GM12878 (cell line): ENCODE data around the gene USP11. TPM values are rescaled to one million over a fixed set of nuclear protein-coding genes. Genes with fewer than 3 reads are reported as not detected.

Experiments
- CHD2 ChIP-seq: IDR thresholded peaks from 2 replicates; pipeline ENCODE4 v1.6.1; 2011; ENCODE audit warnings: low read depth, low read length, improper control_type of control experiment, borderline replicate concordance
- FOXK2 ChIP-seq: fragments of 450-650 bp; IDR thresholded peaks from 2 replicates; pipeline ENCODE4 v1.6.1; 2017; ENCODE audit warnings: mild to moderate bottlenecking, moderate library complexity
- NR2C2 ChIP-seq: IDR thresholded peaks from 2 replicates; pipeline ENCODE4 v1.6.1; 2011; ENCODE audit warnings: borderline replicate concordance, low read depth; ENCODE audit not compliant: control insufficient read depth, insufficient read length
- PML ChIP-seq: IDR thresholded peaks from 2 replicates; pipeline ENCODE4 v1.6.1; 2012; ENCODE audit warnings: low read length, inconsistent platforms
- SIN3A ChIP-seq: IDR thresholded peaks from 2 replicates; pipeline ENCODE4 v1.6.1; 2012; ENCODE audit warnings: low read depth, low read length, improper control_type of control experiment
- YBX1 ChIP-seq: fragments of 450-650 bp; IDR thresholded peaks from 2 replicates; pipeline ENCODE4 v1.6.1; 2016; ENCODE audit warnings: antibody characterized with exemption
- YY1 ChIP-seq: IDR thresholded peaks from 2 replicates; pipeline ENCODE4 v1.6.1; 2011; ENCODE audit warnings: low read depth, mild to moderate bottlenecking, low read length
- ZNF24 ChIP-seq: fragments of 450-650 bp; IDR thresholded peaks from 2 replicates; pipeline ENCODE4 v1.6.1; 2017; ENCODE audit warnings: antibody characterized with exemption, mild to moderate bottlenecking
- ZNF274 ChIP-seq: IDR thresholded peaks from one replicate; pipeline ENCODE4 v1.8.0; 2011; ENCODE audit not compliant: insufficient read length, insufficient read depth
- ZNF384 ChIP-seq: IDR thresholded peaks from 2 replicates; pipeline ENCODE4 v1.6.1; 2012; ENCODE audit warnings: low read depth, mild to moderate bottlenecking, low read length, improper control_type of control experiment, borderline replicate concordance
- polyA plus RNA-seq, 11 experiments: library from polyadenylated mRNA; depleted of rRNA in 4 of 11; unstranded in 6 of 11; stranded (reverse) in 5 of 11; fragments of >200 nt; fragmentation: Nextera tagmentation in 4 of 11; fragmentation: Illumina TruSeq in 1 of 11; extraction: Ambion mirVana in 4 of 11; extraction: Trizol in 1 of 11; gene quantifications; 1 replicate in 1 of 11; 2 replicates in 10 of 11; pipeline versions ENCODE4 v1.2.1 to v1.2.3, GENCODE V29; 2011 to 2016; ENCODE audit warnings: inconsistent platforms in 2 of 11, missing spikeins in 2 of 11, low read depth in 1 of 11
- total RNA-seq, 4 experiments: library from RNA; depleted of rRNA in 3 of 4; stranded (reverse); fragments of >200 nt in 3 of 4; fragmentation: Illumina TruSeq in 1 of 4; extraction: Trizol in 1 of 4; gene quantifications; 2 replicates each; pipeline versions ENCODE4 v1.2.1 to v1.2.3, GENCODE V29; 2013 to 2021
- TF ChIP-seq, protein P1 (sequence below): fragments of 450-650 bp; IDR thresholded peaks from 2 replicates; pipeline ENCODE4 v1.6.1; 2017; ENCODE audit warnings: mild to moderate bottlenecking, moderate library complexity
- TF ChIP-seq, protein P2 (sequence below): IDR thresholded peaks from 2 replicates; pipeline ENCODE4 v1.6.1; 2011; ENCODE audit warnings: mild to moderate bottlenecking, low read depth, low read length, moderate library complexity; ENCODE audit not compliant: insufficient replicate concordance
- TF ChIP-seq, protein P3 (sequence below): fragments of 450-650 bp; conservative IDR thresholded peaks from 2 replicates; pipeline ENCODE4 v1.6.1; 2017; ENCODE audit warnings: mild to moderate bottlenecking, moderate library complexity
- TF ChIP-seq, protein P4 (sequence below): fragments of 450-650 bp; IDR thresholded peaks from 2 replicates; pipeline ENCODE4 v1.6.1; 2017; ENCODE audit warnings: antibody characterized with exemption, mild to moderate bottlenecking, moderate library complexity
- TF ChIP-seq, protein P5 (sequence below): IDR thresholded peaks from 2 replicates; pipeline ENCODE4 v1.6.1; 2011; ENCODE audit warnings: low read depth, low read length, improper control_type of control experiment, borderline replicate concordance
- TF ChIP-seq, protein P6 (sequence below): IDR thresholded peaks from 2 replicates; pipeline ENCODE4 v1.6.1; 2012; ENCODE audit warnings: low read length, inconsistent platforms

Gene USP11
- total and polyA plus RNA-seq, 10 of the 15 experiments (the other 5 are each of a cell fraction or from before 2014, with no cell fraction given): 3.3 to 44.0 (median 20.9) TPM

DNA sequence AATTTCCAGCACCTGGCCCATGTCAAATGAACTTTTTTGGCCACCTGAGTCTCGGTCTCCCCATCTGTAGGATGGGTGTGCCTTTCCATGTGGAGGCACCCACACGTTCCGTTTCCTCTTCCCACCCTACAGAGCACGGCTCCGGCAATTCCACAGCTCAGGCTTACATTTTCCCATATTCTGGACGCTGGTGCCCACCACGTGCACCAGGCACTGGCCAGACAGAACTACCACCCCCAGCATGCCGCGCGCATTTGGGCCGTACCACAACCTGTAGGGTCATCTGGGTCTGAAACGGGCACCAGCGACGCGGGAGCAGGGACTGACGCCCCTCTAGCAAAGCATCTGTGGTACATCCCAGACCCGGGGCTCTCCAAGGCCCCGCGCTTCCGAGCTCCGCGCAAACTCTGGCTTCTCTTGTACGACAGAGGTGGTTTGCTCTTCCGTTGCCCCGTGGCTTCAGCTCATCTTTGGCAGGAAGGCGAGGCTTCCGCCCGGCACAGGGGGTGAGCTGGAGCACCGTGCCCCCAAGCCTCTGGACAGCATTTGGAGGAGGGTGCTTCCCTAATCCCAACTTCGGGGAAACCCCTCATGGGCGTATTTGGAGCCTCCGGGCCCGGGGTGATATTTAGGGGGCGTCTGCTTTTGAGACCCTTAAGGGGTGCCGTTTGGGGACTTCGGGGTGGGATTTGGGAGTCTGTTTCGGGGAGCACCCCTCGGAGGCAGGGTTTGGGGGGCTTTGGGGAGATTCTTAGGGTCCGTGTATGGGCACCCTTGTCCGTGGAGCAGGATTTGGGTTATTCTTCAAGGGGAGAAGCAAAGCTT, 42.2 kb upstream of the USP11 start (continued):
- TF ChIP-seq YBX1: no peak
- TF ChIP-seq PML: peak; percentile 72; the same call in 1 of the 2 replicates
- TF ChIP-seq FOXK2: peak; percentile 96
- no peak for TF ChIP-seq ZNF384
- TF ChIP-seq NR2C2: no peak
- TF ChIP-seq CHD2: no peak
- no peak for TF ChIP-seq ZNF24
- TF ChIP-seq, protein P1, sequence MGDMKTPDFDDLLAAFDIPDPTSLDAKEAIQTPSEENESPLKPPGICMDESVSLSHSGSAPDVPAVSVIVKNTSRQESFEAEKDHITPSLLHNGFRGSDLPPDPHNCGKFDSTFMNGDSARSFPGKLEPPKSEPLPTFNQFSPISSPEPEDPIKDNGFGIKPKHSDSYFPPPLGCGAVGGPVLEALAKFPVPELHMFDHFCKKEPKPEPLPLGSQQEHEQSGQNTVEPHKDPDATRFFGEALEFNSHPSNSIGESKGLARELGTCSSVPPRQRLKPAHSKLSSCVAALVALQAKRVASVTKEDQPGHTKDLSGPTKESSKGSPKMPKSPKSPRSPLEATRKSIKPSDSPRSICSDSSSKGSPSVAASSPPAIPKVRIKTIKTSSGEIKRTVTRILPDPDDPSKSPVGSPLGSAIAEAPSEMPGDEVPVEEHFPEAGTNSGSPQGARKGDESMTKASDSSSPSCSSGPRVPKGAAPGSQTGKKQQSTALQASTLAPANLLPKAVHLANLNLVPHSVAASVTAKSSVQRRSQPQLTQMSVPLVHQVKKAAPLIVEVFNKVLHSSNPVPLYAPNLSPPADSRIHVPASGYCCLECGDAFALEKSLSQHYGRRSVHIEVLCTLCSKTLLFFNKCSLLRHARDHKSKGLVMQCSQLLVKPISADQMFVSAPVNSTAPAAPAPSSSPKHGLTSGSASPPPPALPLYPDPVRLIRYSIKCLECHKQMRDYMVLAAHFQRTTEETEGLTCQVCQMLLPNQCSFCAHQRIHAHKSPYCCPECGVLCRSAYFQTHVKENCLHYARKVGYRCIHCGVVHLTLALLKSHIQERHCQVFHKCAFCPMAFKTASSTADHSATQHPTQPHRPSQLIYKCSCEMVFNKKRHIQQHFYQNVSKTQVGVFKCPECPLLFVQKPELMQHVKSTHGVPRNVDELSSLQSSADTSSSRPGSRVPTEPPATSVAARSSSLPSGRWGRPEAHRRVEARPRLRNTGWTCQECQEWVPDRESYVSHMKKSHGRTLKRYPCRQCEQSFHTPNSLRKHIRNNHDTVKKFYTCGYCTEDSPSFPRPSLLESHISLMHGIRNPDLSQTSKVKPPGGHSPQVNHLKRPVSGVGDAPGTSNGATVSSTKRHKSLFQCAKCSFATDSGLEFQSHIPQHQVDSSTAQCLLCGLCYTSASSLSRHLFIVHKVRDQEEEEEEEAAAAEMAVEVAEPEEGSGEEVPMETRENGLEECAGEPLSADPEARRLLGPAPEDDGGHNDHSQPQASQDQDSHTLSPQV: no peak
- TF ChIP-seq, protein P2, sequence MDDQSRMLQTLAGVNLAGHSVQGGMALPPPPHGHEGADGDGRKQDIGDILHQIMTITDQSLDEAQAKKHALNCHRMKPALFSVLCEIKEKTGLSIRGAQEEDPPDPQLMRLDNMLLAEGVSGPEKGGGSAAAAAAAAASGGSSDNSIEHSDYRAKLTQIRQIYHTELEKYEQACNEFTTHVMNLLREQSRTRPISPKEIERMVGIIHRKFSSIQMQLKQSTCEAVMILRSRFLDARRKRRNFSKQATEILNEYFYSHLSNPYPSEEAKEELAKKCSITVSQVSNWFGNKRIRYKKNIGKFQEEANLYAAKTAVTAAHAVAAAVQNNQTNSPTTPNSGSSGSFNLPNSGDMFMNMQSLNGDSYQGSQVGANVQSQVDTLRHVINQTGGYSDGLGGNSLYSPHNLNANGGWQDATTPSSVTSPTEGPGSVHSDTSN: no peak
- TF ChIP-seq, protein P3, sequence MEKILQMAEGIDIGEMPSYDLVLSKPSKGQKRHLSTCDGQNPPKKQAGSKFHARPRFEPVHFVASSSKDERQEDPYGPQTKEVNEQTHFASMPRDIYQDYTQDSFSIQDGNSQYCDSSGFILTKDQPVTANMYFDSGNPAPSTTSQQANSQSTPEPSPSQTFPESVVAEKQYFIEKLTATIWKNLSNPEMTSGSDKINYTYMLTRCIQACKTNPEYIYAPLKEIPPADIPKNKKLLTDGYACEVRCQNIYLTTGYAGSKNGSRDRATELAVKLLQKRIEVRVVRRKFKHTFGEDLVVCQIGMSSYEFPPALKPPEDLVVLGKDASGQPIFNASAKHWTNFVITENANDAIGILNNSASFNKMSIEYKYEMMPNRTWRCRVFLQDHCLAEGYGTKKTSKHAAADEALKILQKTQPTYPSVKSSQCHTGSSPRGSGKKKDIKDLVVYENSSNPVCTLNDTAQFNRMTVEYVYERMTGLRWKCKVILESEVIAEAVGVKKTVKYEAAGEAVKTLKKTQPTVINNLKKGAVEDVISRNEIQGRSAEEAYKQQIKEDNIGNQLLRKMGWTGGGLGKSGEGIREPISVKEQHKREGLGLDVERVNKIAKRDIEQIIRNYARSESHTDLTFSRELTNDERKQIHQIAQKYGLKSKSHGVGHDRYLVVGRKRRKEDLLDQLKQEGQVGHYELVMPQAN: no peak
- TF ChIP-seq, protein P4, sequence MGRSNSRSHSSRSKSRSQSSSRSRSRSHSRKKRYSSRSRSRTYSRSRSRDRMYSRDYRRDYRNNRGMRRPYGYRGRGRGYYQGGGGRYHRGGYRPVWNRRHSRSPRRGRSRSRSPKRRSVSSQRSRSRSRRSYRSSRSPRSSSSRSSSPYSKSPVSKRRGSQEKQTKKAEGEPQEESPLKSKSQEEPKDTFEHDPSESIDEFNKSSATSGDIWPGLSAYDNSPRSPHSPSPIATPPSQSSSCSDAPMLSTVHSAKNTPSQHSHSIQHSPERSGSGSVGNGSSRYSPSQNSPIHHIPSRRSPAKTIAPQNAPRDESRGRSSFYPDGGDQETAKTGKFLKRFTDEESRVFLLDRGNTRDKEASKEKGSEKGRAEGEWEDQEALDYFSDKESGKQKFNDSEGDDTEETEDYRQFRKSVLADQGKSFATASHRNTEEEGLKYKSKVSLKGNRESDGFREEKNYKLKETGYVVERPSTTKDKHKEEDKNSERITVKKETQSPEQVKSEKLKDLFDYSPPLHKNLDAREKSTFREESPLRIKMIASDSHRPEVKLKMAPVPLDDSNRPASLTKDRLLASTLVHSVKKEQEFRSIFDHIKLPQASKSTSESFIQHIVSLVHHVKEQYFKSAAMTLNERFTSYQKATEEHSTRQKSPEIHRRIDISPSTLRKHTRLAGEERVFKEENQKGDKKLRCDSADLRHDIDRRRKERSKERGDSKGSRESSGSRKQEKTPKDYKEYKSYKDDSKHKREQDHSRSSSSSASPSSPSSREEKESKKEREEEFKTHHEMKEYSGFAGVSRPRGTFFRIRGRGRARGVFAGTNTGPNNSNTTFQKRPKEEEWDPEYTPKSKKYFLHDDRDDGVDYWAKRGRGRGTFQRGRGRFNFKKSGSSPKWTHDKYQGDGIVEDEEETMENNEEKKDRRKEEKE: peak; percentile 91
- TF ChIP-seq SIN3A: no peak
- TF ChIP-seq ZNF274: no peak
- TF ChIP-seq YY1: no peak
- TF ChIP-seq, protein P5, sequence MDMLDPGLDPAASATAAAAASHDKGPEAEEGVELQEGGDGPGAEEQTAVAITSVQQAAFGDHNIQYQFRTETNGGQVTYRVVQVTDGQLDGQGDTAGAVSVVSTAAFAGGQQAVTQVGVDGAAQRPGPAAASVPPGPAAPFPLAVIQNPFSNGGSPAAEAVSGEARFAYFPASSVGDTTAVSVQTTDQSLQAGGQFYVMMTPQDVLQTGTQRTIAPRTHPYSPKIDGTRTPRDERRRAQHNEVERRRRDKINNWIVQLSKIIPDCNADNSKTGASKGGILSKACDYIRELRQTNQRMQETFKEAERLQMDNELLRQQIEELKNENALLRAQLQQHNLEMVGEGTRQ: no peak; the same call in 1 of the 2 replicates
- TF ChIP-seq, protein P6, sequence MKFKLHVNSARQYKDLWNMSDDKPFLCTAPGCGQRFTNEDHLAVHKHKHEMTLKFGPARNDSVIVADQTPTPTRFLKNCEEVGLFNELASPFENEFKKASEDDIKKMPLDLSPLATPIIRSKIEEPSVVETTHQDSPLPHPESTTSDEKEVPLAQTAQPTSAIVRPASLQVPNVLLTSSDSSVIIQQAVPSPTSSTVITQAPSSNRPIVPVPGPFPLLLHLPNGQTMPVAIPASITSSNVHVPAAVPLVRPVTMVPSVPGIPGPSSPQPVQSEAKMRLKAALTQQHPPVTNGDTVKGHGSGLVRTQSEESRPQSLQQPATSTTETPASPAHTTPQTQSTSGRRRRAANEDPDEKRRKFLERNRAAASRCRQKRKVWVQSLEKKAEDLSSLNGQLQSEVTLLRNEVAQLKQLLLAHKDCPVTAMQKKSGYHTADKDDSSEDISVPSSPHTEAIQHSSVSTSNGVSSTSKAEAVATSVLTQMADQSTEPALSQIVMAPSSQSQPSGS: no peak
